Embryonic facial prominence (tissue), 1 donor: Measurements from ENCODE around the gene KRT13.

Source experiments
- DNase-seq: peaks from one replicate; pipeline ENCODE4 v3.0.0-alpha.2; 2016; ENCODE audit errors: extremely low spot score

KRT13 gene

DNA sequence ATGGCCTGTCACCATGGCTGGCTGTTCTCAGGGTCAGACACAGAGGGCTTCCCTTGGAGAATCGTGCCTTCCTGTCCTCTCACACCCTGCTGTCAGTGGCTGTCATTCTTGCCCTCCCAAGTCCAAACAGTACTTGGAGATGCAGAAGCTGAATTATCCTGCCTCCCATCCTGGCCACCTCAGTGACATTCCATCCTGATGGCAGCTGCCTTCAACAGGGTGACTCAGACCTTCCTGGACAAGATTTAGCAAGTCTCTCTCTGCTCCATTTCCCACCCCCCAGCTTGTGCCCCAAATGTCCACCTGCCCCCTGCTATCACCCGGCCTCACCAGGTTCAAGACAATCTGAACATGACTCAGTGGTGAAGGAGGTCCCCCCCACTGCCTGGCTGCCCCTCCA lies 10.9 kb downstream of the KRT13 start:
- DNase-seq: no peak

- DNase-seq: peak; percentile 100
These were observed 12.6 kb downstream of the KRT13 start for GRCh38 chr17:41492771-41493170.

DNA sequence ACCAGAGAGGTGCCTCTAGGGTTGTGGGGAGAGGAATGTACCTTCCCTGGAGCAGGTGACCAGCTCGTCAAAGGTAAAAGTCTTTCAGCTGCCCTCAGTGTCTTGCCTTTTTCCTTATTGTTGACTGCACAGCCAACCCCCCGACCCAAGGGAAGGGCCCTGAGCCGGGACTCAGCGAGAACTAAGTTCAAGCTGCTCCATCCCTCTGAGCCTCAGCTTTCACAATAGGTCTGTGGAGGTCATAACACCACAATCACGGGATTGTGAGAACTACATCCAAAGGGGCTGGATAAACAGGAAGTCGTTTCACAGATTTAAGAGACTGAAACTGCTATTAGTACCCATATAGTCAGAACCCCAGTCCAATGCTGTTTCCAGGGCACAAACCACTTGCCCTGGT lies 13.1 kb downstream of the KRT13 start:
- DNase-seq: no peak

DNA sequence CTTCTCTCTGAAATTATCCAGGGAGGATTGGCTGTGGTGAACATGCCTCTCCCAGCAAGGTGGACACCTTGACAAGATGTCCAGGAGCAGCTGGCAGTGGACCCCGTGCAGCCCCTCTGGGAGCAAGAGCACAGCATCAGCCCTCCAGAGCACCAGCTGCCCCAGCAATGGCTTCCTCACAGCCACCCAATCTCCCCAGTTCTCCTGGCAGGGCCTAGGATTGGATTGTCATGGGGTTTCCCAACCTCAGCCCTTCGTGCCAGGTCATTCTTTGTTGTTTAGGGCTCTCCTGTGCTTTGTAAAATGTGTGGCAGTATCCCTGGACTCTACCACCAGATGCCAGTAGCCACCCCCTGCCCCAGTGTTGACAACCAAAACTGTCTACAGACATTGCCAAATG lies 13.9 kb downstream of the KRT13 start:
- no peak for DNase-seq

GRCh38 chr17:41490000-41490990 lies 15.1 kb downstream of the KRT13 start:
- DNase-seq: no peak

DNA sequence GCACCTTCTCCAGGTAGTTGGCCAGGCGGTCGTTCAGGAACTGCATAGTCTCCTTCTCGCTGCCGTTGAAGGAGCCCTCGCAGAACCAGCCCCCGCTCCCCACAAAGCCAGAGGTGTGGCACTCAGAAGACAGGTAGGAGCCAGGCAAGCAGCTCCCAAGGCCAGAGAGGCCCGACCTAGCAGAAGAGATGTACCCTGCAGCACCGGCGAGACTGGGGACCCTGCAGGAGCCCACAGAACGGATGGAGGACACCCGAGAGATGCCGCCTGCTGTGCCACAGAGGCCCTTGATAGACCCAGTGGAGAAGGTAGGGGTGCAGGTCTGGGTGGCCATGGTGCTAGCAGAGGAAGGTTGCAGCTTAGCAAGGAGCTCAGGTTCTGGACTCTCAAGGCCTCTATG lies 15.9 kb downstream of the KRT13 start, which contains the start of gene KRT36:
Gene KRT36, minus strand, starts transcription at position 380 of the 400 bp plus-strand sequence. Its CDS starts 46 bp downstream, at position 334.
- no peak for DNase-seq

- no peak for DNase-seq
These were observed 18.4 kb downstream of the KRT13 start for GRCh38 chr17:41486809-41487530.

GRCh38 chr17:41486316-41486715 lies 19.1 kb downstream of the KRT13 start:
- no peak for DNase-seq

- no peak for DNase-seq
These were observed 20.2 kb downstream of the KRT13 start for GRCh38 chr17:41484920-41485904.

DNA sequence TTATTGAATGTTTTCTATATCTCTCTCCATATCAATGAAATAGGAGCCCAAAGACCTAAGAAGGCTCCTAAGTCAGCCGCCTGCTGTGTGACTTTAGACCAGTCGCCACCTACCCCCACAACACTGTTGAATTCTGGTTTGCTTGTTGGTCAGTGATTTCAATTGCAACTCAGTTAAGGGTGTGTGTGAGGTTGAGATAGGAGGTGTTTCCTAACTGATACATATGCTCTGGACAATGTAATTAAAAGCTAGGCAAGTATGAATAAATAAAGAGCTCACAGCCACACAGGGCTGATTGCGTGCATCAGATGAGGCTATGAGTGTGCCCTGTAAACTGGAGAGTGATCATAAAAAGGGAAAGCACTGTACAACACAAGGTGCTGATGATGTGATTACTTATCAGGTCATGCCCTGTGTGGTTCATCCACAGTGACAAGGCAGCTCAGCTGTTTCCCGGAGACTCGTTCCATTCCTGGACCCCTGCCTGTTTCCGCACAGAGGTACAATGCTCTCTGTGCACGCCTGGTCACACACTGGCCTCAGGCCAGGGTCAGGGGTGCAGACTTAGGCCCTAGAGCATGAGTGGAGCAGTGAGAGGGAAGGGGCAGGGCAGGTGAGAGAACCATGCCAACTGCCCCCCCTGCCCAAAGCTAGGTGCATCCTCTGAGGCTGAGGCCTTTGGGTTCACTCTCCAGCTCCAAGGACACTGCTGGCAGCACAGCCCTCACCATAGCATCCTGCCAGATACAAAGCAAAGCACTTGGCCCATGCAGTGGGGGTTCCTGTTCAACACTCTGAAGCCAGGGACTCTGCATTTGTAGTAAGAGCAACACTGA lies 21.2 kb downstream of the KRT13 start:
- no peak for DNase-seq

GRCh38 chr17:41483531-41483930 lies 21.9 kb downstream of the KRT13 start:
- no peak for DNase-seq

GRCh38 chr17:41481036-41481435 lies 24.4 kb downstream of the KRT13 start, which contains the start of gene KRT35:
KRT35 (minus strand) TSS chr17:41481151; CDS start chr17:41481097, 54 bp downstream.
- no peak for DNase-seq

- no peak for DNase-seq
These were observed 24.8 kb downstream of the KRT13 start for GRCh38 chr17:41480581-41480980.

- no peak for DNase-seq
These were observed 25.3 kb downstream of the KRT13 start for GRCh38 chr17:41480136-41480535.

- no peak for DNase-seq
These were observed 27.2 kb downstream of the KRT13 start for GRCh38 chr17:41478237-41478636.

DNA sequence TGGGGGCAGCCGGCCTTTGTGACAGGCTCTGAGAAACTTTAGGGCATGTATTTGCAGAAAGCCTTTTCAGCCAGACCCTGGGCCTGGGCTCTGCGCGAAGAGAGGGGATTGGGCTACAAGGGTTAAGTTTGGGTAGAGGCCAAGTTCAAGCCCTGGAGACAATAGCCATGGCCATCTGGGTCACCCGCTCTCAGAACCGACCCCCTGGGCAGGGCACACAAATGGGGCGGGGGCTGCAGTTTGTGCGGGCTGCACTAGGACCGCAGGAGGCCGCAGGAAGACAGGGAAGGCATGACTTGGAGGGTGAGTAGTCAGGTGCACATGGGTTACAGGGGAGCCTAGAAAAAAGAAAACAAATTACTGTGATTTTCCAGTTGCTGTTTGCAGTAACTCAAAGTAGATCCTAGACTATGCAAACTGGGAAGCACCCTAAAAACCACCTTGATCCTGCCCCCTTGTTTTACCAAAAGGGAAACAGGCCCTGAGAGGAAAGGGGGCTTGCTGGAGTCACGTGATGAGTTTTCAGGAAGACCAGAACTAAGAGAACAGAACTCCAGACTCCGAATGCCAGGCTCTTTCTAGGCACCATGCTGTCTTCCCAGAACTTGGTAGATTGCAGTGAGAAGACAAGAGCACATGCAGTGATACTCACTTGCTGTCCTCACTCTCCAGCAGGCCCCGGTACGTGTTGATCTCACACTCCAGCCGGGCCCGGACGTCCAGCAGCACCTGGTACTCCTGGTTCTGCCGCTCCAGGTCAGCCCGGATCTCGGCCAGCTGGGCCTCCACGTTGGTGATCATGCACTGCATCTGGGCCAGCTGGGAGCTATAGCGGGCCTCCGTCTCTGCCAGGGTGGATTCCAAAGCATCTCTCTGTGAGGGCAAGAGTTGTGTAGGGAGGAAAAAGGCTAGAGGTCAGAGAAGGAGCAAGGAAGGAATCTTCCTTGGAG lies 28.3 kb downstream of the KRT13 start:
- DNase-seq: no peak

- DNase-seq: no peak
These were observed 30.0 kb downstream of the KRT13 start for GRCh38 chr17:41475421-41475820.

DNA sequence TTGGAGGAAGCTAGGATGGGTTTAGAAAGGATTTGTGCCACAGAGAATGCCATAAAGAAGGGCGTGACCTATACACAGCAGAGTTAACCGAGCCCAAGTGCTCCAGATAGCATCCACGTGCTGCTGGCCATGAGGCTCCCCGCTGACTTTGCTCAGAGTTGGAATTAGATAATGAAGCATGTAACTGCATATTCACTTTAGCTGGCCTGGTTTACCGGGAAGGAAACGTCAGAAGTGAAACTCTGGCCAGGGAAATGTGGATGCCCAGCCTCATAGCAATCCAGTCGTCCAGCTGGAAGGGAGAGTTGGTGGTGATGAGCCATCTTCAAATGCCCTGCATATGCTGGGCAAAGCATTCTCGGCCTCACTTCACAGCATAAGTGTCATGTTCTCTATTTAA lies 30.5 kb downstream of the KRT13 start:
- no peak for DNase-seq

- no peak for DNase-seq
These were observed 37.1 kb downstream of the KRT13 start for GRCh38 chr17:41468346-41468745.
